ENCODE results near the gene ARHGAP22.

- TF ChIP-seq CTCF (IDR thresholded peaks at IDR 0.05) (no peak), EP300 (IDR thresholded peaks at IDR 0.05) (no peak), POLR2AphosphoS5 (IDR thresholded peaks at IDR 0.05) (no peak), POLR2A (IDR thresholded peaks at IDR 0.05; ENCODE audit: low read depth) (no peak)
These were observed 32.5 kb downstream of the ARHGAP22 start for GRCh38 chr10:48572414-48572813.
